GDM1 (cell line): Measurements from ENCODE around the gene MYCBPAP.

Experiments used
- DNase-seq: peaks from one replicate; lab custom pipeline; 2025; lab: John Stamatoyannopoulos, UW

MYCBPAP gene, protein sequence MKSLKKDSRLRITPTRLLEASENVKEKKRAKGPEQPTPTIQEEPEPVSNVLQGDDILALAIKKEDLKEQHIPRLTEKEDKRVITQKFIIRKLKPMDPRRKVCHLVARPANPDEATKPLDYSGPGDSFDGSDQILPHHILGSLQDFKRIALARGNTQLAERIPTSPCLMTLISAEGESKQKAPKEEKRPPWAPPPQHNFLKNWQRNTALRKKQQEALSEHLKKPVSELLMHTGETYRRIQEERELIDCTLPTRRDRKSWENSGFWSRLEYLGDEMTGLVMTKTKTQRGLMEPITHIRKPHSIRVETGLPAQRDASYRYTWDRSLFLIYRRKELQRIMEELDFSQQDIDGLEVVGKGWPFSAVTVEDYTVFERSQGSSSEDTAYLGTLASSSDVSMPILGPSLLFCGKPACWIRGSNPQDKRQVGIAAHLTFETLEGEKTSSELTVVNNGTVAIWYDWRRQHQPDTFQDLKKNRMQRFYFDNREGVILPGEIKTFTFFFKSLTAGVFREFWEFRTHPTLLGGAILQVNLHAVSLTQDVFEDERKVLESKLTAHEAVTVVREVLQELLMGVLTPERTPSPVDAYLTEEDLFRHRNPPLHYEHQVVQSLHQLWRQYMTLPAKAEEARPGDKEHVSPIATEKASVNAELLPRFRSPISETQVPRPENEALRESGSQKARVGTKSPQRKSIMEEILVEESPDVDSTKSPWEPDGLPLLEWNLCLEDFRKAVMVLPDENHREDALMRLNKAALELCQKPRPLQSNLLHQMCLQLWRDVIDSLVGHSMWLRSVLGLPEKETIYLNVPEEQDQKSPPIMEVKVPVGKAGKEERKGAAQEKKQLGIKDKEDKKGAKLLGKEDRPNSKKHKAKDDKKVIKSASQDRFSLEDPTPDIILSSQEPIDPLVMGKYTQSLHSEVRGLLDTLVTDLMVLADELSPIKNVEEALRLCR

DNA sequence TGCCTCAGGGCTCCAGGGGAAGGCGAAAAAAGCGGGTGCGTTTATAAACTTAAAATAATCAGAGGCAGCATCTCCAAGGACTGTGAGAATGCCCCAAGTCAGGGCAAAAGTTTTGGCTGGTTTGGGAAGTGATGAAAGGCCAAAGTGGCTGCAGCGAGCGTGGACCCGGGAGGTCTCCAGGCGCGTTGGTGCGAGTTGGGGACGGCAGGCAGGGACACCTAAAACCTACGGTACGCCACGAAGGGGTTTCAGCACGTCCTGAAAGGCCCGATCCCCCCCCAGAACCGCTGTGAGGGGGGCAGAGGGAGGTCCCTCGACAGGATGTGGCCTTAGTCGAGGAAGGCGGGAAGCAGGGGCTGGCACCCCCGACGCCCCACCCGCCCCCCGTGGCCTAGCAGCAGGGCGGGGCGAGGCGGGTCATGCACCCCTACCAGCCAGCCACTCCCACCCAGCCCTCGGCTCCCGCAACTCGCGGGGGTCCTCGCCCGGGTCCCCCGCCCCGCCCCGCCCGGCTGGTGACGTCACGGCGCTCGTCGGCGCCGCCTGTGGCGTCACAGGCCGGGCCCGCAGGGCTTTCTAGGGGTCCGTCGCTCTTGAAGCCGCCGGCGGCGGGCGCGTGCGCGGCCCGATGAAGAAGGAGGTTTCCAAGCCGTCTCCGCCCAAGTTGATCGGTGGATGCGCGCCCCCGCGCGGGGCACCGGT is at the start of gene MYCBPAP:
TSS of gene MYCBPAP (plus strand) at position 569 of the 702 bp plus-strand sequence. CDS start 236 bp downstream, outside the sequence.
- no peak for DNase-seq

DNA sequence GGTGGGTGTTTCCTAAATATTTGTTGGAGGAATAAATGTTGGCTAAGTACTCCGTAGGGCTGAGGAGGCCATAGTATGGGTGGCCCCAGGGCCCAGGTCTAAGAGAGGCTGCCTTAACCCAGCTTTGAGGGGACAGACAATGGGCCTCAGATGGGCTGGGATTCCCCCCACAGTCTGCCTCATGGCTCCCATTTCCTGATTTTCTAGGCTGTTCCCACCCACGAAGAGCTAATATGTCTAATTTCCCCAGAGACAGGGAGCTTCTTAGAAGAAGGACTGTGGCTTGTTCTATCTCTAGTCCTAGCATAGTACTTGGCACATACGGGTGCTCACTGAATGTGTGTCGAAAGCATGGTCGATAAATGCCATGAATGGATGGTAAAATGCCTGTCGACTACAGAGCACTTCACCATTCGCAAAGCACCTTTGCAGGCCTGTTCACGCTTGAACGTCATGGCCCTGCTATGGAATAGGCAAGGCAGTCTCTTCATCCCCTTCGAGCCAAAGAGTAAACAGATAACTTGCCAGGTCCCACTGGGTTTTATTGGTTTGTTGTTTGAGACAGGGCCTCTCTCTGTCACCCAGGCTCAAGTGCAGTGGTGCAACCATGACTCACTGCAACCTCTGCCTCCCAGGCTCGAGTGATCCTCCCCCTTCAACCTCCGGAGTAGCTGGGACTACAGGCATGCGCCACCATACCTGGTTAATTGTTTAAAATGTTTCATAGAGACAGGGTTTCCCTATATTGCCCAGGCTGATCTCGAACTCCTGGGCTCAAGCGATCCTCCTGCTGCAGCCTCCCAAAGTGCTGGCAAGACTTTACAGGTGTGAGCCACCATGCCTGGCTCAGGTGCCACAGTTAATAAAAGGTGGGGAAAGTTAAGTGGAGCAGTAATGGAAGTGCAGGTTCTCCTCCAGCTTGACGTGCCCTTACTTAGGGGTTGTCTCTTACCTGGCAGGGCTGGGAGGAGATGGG is 49.2 kb upstream of the MYCBPAP start:
- no peak for DNase-seq

DNA sequence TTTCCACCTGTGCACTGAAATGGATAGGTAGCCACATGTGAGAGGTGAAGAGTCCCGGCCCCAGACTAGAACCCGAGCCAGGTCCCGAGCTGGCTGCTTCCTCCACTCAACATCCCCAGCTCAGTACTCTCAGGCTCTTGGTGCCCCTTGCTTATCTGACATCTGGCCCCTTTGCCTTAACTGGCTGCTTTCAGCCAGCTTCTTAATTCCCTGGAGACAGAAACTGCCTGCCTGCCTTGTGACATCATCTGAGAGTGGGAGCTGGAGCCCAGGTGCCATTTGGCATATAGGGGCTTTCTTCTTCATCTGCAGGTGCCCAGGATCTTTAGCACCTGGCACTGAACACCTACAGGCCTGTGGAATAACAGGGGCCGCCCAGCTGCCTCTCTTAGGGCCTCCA is 48.5 kb upstream of the MYCBPAP start:
- DNase-seq: no peak

DNA sequence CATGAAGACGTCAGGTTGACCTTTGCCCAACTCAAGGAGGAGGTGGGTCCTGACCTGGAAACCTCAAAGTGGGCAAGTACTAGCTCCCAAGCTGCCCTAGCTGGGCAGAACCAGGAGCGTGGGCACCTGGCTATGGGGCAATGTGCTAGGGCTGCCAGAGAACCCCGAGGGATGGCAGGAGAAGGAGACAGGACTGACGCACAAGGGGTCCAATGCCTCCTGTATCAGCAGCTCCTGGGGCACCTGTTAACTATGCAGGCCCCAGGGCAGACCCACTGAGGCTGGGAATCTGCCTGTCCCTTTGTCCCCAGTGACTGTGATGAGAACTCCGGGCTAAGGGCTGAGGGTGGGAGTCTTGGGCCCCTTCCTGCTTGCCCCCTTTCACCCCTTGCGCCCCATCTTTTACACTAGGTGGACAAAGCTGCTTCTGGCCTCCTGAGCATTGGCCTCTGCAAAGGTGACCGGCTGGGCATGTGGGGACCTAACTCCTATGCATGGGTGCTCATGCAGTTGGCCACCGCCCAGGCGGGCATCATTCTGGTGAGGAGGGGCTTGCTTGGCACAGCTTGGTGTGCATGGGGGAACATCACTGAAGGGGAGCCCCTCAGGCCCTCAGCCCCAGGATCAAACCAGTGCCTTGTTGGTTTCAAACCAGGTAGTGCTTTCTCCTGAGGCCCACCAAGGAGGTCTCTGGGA is 47.3 kb upstream of the MYCBPAP start:
- DNase-seq: no peak

DNA sequence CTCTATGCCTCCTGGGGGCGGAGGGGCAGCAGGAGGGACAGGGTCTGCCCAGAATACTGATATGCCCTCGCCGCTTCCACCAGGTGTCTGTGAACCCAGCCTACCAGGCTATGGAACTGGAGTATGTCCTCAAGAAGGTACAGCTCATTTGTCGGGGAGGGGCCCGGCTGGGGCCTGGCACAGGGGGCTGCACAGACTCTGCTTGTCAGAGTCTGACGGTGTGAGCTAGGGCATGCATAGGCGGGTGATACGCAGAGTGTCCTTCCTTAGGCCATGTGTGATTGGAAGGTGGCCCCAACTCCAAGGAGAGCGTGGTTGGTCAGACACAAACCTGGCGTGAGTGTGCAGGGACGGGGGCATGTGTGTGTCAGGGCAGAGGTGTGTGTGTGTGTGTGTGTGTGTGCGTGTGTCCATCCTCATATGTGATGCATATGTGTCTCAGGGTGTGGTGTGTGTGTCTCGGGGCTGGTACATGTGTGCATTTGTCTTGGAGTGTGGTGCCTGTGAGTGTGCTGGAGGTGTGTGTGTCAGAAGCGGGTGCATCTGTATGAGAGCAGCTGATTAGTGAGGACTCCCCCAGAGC is 46.6 kb upstream of the MYCBPAP start:
- DNase-seq: no peak

DNA sequence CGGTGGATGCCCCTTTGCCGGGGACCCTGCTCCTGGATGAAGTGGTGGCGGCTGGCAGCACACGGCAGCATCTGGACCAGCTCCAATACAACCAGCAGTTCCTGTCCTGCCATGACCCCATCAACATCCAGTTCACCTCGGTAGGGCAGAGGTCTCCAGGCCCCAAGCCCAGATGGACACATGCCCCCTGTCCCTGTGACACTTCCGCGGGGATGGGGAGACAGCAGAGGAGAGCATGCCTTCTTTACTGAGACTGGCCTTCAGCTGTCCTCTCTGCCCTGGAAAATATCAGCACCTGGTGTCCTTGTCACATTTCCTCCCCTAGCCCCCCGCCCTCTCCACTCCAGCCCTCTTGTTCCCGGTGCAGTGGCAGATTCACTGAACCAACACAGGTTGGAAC is 45.8 kb upstream of the MYCBPAP start:
- no peak for DNase-seq

DNA sequence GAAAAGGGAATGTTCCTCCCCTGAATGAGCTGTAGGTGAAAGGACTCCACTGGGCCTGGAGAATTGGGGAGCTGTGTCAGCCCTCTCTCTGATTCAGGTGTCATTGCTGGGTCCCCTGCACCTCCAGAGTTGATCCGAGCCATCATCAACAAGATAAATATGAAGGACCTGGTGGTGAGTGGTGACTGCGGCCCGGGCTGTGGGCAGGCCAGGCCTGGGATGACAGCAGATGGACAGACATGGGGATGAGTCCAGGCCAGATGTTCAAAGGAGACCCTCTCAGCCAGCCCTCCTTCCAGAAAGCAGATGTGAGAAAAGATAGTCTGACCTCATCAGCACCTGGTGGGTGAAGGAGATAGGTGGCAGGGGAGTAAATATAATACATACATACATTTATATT is 44.1 kb upstream of the MYCBPAP start:
- DNase-seq: no peak

DNA sequence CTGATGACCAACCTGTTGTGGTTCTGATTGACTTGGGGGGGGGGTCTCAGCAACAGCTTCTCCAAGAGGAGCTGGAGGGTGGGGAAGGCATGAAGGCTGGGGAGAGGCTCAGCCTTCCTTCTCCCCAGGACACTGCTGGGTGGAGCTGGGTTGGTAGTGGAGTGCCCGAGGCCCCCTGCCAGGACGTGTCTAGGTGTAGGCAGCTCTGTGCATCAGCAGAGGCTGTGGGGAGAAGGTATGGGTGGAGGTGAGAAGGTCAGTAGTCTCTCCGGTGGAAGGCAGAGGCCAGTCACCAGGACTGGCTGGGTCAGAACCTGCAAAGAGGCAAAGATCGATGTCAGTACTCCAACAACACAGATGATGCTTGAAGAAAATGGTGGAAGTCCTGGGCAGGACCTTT is 43.5 kb upstream of the MYCBPAP start:
- no peak for DNase-seq

DNA sequence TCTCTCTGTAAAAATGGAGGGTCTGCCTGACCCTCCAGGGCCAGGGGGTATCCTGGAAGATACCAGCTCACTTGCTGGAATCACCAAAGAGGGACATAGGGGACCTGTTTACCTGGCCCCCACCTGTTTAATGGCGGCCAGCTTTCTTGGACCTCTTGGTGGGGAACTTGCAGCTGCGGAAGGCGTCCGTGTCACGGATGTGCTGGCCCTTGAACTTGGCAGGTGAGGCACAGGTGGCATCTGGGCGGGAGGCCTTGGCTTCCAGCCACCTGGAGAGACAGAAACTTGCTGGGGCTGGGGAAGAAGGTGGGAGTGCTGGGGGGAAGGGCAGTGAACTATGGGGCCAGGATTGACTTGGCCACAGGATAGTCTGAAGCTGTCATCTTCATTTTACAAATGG is 43.1 kb upstream of the MYCBPAP start:
- no peak for DNase-seq

DNA sequence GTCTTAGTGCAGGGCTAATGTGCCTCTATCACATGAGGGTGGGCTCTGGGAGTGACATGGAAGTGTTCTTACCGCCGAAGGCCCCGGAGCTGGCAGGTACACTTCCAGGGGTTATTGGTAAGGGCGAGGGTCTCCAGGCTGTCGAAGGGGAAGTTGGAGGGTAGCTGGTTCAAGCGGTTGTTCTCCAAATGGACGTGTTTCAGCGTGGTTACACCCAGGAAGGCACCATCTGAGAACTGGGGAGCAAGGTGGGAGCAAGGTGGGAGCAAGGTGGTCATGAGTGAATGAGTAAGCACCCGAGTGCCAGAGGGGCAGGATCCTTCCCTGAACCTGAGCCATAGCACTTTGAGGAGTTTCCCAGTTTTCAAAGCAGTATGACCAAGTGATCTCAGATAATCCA is 42.6 kb upstream of the MYCBPAP start:
- no peak for DNase-seq

DNA sequence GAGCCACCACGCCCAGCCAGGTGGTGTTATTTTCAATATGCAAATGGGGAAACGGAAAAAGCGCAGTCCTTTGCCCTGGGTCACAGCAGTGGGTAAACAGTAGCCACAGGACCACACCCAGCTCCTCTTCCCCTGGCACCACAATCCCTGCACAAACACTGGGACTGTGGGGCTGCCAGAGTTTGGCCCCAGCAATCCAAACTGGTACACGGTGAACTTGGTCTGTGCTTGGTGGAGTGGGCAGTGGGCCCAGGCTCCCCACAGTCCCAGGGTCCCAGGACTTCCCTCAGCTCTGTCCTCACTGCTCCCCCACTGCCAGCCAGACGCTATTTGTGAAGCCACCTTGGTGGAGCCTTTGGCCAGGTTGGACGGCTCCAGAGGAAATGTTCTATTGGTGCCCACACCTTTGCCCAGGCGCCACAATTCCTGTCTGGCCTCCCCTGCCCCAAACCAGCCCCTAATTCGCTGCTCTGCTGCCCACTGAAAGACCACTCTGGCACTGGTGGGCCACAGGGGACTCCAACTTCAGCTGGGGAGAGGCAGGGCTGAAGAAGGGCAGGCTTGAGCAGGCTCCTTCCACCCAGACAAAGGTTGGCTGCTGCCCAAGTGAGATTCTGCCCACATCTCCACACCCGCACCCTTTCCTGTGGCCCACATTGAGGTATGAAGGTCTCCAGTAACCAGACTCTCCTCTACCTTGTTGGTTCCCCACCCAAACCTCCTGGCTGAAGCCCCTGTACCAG is 41.7 kb upstream of the MYCBPAP start:
- no peak for DNase-seq

DNA sequence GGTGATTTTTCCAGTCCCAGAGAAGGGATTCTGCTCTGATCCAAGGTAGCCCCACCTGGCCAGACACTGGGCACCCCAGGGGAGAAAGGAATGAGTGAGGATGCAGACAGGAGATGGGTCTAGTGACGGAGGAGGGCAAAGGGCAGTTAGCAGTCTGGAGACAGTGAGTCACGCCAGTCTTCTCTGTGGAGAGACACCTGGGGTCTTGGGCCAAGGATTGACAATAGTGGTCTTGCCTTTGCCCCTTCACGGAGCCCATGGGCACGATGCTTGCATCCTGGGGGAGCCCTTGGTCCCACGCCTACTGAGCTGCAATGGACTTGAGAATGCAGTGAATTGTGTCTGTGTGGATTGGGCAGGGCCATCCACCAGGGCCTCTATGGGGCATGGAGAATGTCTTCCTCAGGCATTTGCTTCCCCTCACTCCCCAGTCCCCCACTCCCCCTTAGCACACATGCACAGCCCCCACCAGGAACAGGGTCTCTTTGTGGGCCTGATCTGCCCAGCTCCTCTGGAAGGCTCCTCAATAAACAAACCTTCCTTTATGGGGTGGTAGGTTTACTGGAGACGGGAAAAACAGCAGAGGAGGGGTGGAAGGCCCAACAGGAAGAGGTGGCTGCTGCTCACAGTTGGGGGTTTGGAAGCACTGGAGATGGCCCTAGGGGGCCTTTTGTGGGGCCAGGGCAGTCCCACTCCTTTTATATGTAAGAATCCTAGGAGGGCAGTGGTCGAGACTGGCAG is 41.0 kb upstream of the MYCBPAP start:
- DNase-seq: no peak

DNA sequence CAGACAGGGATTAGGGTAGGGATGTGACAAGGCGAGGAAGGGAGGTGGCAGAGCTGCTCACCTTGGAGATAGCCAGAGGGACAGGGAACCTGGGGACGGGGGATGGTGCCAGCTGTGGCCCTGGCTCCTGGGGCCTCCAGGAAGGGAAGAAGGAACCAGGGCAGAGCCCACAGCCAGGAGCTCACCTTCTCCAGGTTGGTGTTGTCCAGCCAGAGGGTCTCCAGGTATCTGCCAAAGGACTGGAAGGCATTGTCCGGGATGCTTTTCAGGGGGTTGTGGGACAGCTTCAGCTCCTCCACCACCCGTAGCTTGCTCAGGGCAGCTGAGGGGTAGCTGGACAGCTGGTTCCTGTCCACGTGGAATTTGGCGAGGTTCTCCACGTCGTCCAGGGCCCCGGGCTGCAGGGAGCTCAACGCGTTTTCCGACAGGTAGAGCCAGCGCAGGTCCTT is 40.4 kb upstream of the MYCBPAP start:
- DNase-seq: no peak

DNA sequence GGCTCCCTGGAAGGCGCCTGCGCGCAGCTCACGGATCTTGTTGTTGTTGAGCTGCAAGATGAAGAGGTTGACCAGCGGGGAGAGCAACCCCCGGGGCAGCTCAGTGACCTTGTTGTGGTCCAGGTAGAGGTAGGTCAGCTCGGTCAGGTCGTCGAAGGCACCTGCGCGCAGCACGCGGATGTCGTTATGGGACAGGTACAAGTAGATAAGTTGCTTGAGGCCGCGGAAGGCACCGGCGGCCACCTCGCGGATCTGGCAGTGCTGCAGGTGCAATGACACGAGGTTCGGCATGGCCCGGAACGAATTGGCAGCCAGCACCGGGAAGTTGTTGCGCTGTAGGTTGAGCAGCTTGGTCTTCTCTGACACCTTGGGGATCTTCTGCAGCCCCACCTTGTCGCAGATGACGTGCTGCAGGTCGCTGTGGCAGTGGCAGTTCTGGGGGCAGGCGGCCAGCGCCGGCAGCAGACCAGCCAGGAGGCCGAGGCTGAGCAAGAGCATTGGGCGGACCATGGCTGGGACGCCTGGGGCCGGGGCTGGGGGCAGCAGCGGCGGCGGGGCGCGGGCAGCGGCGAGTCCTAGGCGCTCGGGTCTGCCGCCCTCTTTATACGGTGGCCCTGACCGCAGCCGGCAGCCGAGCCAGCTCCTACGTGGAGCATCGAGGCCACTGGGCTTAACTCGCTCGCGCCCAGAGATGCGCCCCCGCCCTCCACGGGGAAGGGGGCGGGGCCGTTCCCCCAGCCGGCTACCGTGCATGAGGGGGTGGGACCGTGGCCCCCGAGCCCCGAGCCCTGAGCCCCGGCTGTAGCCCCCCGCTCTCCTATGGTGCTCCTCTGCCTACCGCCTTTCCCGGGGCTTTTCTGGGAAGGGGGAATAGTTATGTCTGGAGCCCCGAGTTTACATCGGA is 39.7 kb upstream of the MYCBPAP start, which contains the start of gene CHAD:
TSS of gene CHAD (minus strand) at position 577 of the 904 bp plus-strand sequence. CDS start at position 510, 67 bp downstream.
- no peak for DNase-seq

DNA sequence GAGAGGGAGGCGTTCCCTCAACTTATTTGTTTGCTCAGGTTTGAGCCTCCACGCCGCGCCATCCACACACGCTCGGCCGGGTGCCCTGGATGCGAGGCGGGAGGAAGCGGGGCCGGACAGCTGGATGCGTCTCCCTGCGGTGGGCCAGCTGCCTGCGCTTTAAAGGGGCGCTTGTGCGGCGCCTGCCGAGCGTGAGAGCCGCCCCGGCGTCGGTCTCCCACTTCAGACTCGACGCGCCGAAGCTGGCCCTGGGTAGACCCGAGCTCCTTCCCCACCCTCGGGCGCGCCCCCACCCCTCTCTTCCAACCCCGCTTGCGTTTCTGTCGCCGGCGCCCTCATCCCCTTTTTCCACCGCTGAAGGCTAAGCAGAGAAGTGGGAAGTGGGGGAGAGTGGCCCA is 39.0 kb upstream of the MYCBPAP start:
- no peak for DNase-seq

DNA sequence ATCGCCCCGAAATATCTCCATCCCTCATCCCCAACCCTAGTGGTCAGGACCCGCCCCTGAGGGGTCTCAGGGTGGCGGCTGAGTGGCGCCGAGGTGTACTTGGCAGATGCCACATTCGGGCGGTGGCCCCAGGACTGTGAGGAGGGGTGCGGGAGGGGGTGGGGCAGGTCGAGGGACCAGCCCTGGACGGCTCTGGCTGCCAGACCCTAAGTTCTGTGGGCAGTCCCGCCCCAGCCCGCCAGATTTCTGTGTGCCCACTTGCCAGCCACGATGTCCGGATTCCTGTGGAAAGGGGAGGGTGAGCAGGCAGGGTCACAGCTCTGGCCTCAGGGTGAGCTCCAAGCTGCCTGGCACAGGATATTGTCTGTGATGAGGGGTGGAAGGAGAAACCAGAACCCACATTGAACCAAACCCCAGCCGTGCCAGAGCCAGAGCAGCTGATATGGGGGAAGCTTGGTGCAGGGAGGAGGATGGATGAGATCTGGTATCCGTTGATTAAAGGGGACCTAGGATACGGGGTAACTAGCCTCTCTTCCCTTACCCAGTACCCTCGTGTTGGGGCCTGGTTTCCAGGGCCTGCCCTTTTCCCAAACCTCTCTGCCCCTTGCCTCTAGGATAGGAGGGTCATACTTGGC is 38.5 kb upstream of the MYCBPAP start:
- no peak for DNase-seq

DNA sequence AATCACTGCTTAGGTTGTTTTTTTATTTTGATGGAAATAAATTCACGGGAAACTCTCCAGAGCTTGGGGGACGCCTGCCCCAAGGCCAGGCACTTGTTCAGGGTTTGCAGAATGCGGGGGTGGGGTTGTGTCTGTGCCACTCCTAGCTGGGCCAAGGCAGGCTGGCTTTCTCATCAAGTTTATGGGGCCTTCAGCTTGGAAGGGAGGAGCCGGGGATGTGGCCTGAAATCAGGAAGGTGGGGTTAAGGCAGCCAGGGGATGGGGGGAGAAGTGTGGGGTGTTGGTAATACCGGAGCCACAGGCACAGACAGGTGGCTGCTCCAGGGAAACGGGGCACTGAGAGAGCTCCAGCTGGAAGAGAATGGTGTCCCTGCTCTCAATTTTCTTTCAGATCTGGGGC is 37.8 kb upstream of the MYCBPAP start:
- DNase-seq: no peak
